Small intestine (tissue), 7 donors: ENCODE measurements around the gene CBFA2T3. TPM values are rescaled to one million over a fixed set of nuclear protein-coding genes. Genes with fewer than 3 reads are reported as not detected.
"Not testable (repeated sequence)": the region's sequence is repeated elsewhere in the genome, so short reads cannot be mapped to it uniquely, and the experiment has no call there.

Source experiments
- DNase-seq, 2 donors: peaks; one replicate each; pipeline versions ENCODE4 v3.0.0 to v3.0.0-alpha.2; 2013
- FAIRE-seq: peaks from 2 replicates; lab custom pipeline; 2012; peaks lifted over from hg19 to GRCh38; lab: Jason Lieb, UNC
- H3K27ac ChIP-seq, 3 donors: one replicate each; pipeline ENCODE4 v1.5.1; 2013; ENCODE audit warnings: low read length in 2 of 3, mild to moderate bottlenecking in 2 of 3, control low read depth in 1 of 3, inconsistent platforms in 1 of 3, low read depth in 1 of 3, moderate library complexity in 1 of 3
- H3K27me3 ChIP-seq, 3 donors: one replicate each; pipeline ENCODE4 v1.6.1; 2013; ENCODE audit warnings: low read length in 3 of 3, inconsistent platforms in 1 of 3; ENCODE audit not compliant: control insufficient read depth in 3 of 3, insufficient read depth in 3 of 3
- H3K36me3 ChIP-seq, 3 donors: one replicate each; pipeline ENCODE4 v1.6.1; 2013; ENCODE audit warnings: low read length in 3 of 3, inconsistent platforms in 1 of 3, low read depth in 1 of 3, mild to moderate bottlenecking in 1 of 3, moderate library complexity in 1 of 3; ENCODE audit not compliant: control insufficient read depth in 3 of 3, insufficient read depth in 2 of 3
- H3K4me1 ChIP-seq, 3 donors: one replicate each; pipeline ENCODE4 v1.6.1; 2013; ENCODE audit warnings: low read length in 2 of 3, inconsistent platforms in 1 of 3, low read depth in 1 of 3, mild to moderate bottlenecking in 1 of 3, moderate library complexity in 1 of 3; ENCODE audit not compliant: control insufficient read depth in 3 of 3, insufficient read depth in 2 of 3
- H3K4me3 ChIP-seq, 3 donors: one replicate each; pipeline ENCODE4 v1.5.1; 2013; ENCODE audit warnings: low read length in 3 of 3, control low read depth in 1 of 3, inconsistent platforms in 1 of 3, low read depth in 1 of 3, mild to moderate bottlenecking in 1 of 3, moderate library complexity in 1 of 3
- H3K9me3 ChIP-seq, 2 donors: one replicate each; pipeline ENCODE4 v1.6.1; 2013; ENCODE audit warnings: low read depth in 1 of 2, low read length in 1 of 2; ENCODE audit not compliant: control insufficient read depth in 2 of 2, insufficient read depth in 1 of 2
- WGBS, 3 donors: extraction: QIAGEN DNeasy Blood & Tissue Kit; methylation state at CpG; one replicate each; pipeline ENCODE4 v1.1.7; 2013; 5-methylcytosine and 5-hydroxymethylcytosine counted together
- polyA plus RNA-seq, 4 donors: library from polyadenylated mRNA; stranded (reverse) in 3 of 4; unstranded in 1 of 4; fragments of 200-250 nt in 3 of 4; fragments of 120-200 nt in 1 of 4; gene quantifications; one replicate each; pipeline versions ENCODE4 v1.2.1 to v1.2.3, GENCODE V29; 2013
- donor health status: healthy with polysubstance abuse.
- donor health status: control.
- donor health status: control.
- donor health status: Bipolar disorder and iron deficiency.
- donor health status: healthy.

The CBFA2T3 gene
- polyA plus RNA-seq, 4 donors: 1.4 to 8.4 (median 4.1) TPM

DNA sequence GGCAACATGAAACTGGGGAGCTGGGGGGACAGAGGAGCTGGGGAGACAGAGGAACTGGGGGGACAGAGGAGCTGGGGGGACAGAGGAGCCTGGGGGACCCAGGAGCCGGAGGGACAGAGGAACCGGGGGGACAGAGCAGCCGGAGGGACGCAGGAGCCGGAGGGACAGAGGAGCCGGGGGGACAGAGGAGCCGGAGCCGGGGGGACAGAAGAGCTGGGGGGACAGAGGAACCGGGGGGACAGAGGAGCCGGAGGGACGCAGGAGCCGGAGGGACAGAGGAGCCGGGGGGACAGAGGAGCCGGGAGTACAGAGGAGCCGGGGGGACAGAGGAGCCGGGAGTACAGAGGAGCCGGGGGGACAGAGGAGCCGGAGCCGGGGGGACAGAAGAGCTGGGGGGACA, 25.1 kb upstream of the CBFA2T3 start:
- not testable (repeated sequence) for H3K4me1 ChIP-seq, DNase-seq, H3K36me3 ChIP-seq, H3K27ac ChIP-seq, FAIRE-seq, H3K4me3 ChIP-seq
- WGBS, 3 donors: 89 to 96% (median 93%) methylated on average over 16 to 19 of the region's 19 CpGs
- H3K9me3 ChIP-seq: peaks cover 0 to 39% of the 10 kb centered on the region in 2 donors
- H3K27me3 ChIP-seq: peaks cover 0 to 34% (median 10%) of the 10 kb centered on the region in 3 donors

DNA sequence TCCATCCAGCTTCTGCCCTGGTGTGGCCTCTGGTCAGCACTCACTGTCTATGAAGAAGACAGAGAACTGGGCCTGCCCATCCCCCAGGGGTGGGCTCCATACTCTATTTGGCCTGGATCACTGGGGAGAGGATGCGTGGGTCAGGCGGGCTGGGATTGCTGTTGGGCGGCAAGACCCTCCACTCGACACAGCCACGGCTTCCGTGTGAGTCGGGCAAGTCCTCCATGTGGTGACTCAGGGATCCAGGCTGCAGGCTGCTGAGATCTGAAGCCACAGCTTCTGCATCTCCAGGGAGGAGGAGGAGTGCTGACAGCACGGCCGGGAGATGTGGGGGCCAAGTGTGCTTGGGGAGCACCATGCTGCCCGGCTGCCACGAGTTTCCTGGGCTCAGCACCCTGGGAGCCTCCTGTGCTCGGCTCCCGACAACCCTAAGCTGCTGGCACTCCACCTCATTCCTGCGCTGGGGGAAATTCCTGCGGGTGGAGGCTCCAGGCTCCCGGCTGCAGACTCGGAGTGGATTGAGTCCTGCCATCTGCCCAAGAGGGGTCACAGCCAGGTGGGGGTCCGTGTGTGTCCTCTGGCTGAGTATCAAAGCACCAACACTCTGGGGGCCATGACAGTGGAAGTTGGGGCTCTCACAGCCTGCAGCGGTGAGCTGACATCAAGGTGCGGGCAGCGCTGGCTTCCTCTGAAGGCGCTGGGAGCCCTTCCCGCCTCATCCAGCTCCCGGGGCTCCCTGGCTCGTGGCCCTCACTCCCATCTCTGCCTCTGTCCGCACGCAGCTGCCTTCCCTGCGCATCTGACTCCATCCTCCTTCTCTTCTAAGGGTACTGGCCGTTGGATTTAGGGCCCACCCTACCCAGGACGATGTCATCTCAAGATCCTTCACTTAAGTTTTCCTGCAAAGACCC, 24.4 kb upstream of the CBFA2T3 start:
- peaks cover 0 to 34% (median 10%) of the 10 kb centered on the region in 3 donors for H3K27me3 ChIP-seq
- 59 to 68% (median 63%) methylated on average over 26 to 30 of the region's 30 CpGs for WGBS, 3 donors
- no peak for FAIRE-seq
- no peaks in the 10 kb centered on the region for H3K4me1 ChIP-seq
- H3K36me3 ChIP-seq: no peaks in the 10 kb centered on the region
- DNase-seq: no peak
- peaks cover 0 to 44% of the 10 kb centered on the region in 2 donors for H3K9me3 ChIP-seq
- H3K27ac ChIP-seq: no peak overlapping the region
- no peak overlapping the region for H3K4me3 ChIP-seq

DNA sequence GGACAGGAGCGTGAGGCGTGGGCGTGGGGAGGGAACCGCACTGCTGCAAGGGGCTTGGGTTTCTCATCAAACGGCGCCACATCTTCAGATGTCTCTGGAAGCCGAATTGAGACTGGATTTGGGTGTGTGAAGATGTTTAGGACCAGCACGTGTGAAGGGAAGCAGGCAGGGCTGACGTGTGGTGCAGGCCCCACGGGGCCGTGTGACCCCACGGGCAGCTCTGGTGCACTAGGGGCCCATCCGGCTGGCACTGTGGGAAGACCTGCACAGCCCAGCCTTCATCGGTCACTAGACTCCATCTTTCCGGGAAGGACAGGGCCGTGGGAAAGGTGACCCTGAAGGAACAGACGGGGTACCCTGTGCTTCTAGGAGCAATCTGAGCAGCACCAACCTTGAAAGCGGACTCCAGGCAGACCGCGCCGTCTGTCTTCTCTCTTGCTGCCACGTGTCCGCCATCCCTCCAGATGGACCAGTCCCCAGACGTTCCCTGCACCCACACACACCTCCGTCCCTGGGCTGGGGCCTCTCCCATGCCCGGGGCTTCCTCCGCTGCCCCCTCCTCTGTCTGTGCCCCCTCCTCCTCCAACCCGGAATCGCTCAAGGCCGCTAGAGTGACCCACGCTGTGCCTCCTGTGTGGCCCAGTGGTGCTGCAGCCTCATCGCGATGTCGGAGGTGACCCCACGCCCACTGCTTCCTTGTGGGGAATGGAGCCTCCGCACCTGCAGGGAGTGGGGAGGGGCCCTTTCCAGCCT, 23.4 kb upstream of the CBFA2T3 start:
- H3K9me3 ChIP-seq: peaks cover 0 to 44% of the 10 kb centered on the region in 2 donors
- H3K36me3 ChIP-seq: no peaks in the 10 kb centered on the region
- 75 to 82% (median 81%) methylated on average over 36 of the region's 36 CpGs for WGBS, 3 donors
- FAIRE-seq (no peak), DNase-seq (no peak)
- no peak overlapping the region for H3K27ac ChIP-seq
- H3K27me3 ChIP-seq: peaks cover 0 to 34% (median 10%) of the 10 kb centered on the region in 3 donors
- no peak overlapping the region for H3K4me3 ChIP-seq
- no peaks in the 10 kb centered on the region for H3K4me1 ChIP-seq

DNA sequence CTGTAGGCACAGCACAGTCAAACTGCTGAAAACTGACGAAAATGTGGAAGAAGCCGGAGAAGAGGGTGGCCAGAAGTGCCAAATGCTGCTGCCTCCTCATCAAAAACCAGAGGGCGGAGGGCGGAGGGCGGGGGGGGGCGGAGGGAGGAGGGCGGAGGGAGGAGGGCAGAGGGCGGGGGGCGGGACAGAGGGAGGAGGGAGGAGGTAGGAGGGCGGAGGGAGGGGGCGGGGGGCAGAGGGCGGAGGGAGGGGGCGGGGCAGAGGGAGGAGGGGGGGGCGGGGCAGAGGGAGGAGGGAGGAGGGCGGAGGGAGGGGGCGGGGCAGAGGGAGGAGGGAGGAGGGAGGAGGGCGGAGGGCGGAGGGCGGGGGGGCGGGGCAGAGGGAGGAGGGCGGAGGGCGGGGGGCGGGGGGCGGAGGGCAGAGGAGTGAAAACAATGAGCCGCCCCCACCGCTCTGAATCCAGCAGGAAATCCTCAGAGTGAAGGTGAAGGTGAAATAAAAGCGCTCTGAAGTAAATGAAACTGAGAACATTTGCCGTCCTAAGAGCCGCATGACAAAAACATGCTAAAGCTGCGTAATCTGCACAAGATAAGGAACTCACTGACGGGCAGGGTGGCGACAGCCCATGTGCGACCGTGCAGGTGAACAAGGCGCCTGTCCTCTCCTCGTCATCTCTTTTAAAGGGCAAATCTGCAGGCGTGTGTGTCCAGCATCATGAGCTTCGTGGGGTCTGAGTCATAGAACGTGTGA, 22.6 kb upstream of the CBFA2T3 start:
- Histone ChIP-seq H3K9me3 (peaks cover 0 to 44% of the 10 kb centered on the region in 2 donors), H3K4me1 (no peaks in the 10 kb centered on the region), H3K4me3 (no peak overlapping the region), H3K27ac (no peak overlapping the region), H3K27me3 (peaks cover 0 to 36% (median 7%) of the 10 kb centered on the region in 3 donors), H3K36me3 (no peaks in the 10 kb centered on the region)
- FAIRE-seq: no peak
- 14 to 37% (median 30%) methylated on average over 19 to 22 of the region's 39 CpGs for WGBS, 3 donors
- DNase-seq: peak in 1 of 2 donors; percentile 5

DNA sequence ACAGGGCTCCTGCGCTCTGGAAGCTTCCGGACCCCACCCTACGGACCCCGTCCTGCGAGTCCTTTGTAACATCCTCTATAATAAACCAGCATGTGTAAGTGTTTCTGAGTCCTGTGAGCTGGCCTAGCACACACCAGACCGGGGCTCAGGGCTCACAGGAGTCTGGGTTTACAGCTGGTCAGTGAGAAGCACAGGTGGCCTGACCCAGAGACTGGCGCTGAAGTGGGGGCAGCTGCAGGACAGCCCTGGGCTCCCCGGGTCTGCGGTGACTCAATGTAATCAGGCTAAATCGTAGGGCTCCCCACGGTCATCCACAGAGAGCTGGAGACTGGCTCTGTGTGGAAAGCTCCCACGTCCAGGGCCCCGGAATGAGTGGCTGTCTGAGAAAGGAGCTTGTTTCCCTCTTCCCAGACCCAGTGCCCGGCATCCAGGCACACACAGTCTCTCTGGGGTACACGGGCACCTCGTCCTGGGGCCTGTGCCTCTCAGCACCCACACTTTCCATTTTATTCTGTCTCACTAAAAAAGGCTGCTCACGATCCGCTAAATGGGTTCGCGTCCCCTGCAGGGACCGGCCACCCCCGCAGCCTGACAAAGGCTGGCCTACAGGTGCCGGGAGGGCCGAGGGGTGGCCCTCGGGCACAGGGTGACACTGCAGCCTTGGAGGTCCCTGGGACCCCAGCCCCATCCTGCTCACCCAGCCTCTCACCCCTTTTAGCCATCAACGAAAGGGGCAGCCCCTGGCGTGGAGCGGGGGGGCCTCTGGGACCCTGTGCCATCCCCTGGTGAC, 18.9 kb upstream of the CBFA2T3 start:
- FAIRE-seq: no peak
- no peak for DNase-seq
- Histone ChIP-seq H3K4me1 (no peaks in the 10 kb centered on the region), H3K4me3 (no peak overlapping the region), H3K36me3 (no peaks in the 10 kb centered on the region), H3K9me3 (peaks cover 0 to 38% of the 10 kb centered on the region in 2 donors), H3K27me3 (peaks cover 0 to 33% (median 0%) of the 10 kb centered on the region in 3 donors), H3K27ac (no peak overlapping the region)
- WGBS, 3 donors: 84 to 88% (median 87%) methylated on average over 26 to 28 of the region's 28 CpGs

DNA sequence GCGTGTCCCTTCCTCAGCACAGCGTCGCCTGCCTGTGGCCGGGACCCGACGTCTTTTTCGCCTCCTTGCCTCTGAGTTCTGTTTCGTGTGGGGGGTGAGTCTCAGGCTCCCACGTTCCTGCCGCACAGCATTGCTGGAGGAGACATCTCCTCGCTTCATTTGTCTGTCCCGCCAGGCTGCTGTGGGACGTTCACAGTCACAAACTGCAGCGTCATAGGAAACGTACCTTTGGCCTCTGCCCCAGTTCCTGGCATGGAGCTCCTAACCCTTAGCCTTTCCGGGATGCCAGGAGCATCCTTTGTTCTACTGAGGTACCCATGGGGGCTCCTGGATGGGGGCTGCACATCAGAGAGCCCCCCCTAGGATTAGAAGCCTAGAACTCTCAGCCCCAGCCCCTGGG, 18.2 kb upstream of the CBFA2T3 start:
- Histone ChIP-seq H3K4me3 (no peak overlapping the region), H3K27ac (no peak overlapping the region), H3K9me3 (peaks cover 0 to 31% of the 10 kb centered on the region in 2 donors), H3K4me1 (no peaks in the 10 kb centered on the region), H3K27me3 (peaks cover 0 to 26% (median 0%) of the 10 kb centered on the region in 3 donors), H3K36me3 (no peaks in the 10 kb centered on the region)
- 43 to 65% (median 62%) methylated on average over 16 of the region's 16 CpGs for WGBS, 3 donors
- DNase-seq: no peak
- no peak for FAIRE-seq

DNA sequence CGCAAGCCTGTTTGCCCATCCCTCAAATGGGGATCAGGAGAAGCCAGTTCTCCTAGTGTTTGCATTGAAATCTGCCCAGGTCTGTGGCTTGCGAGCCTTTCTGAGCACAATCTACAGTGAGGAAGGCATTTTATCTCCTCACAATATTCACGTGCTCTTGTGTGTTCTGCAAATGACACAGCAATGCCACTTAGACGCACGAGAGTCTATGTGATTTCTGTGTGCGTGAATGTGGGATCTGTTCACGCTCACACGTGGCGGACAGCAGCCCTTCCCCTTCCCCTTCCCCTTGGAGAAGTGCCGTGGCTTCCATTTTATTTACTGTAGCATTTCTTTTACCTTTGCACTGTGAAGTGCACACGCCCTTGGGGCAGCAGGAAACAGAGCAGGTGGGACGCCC, 17.7 kb upstream of the CBFA2T3 start:
- 31 to 55% (median 33%) methylated on average over 12 of the region's 12 CpGs for WGBS, 3 donors

More for the DNA sequence above, 17.7 kb upstream of the CBFA2T3 start:
- no peak for FAIRE-seq
- H3K9me3 ChIP-seq: peaks cover 0 to 26% of the 10 kb centered on the region in 2 donors
- DNase-seq: no peak
- H3K4me3 ChIP-seq: no peak overlapping the region
- no peaks in the 10 kb centered on the region for H3K36me3 ChIP-seq
- peaks cover 0 to 22% (median 0%) of the 10 kb centered on the region in 3 donors for H3K27me3 ChIP-seq
- no peak overlapping the region for H3K27ac ChIP-seq
- H3K4me1 ChIP-seq: no peaks in the 10 kb centered on the region
